ENCODE data around the gene MSMP. TPM values are rescaled to one million over a fixed set of nuclear protein-coding genes. Genes with fewer than 3 reads are reported as not detected.

The MSMP gene
- total and polyA plus RNA-seq, 10 of the 15 experiments (the other 5 are each of a cell fraction or from before 2014, with no cell fraction given) = 0.33 to 2.4 (median 0.86) TPM; not detected in 4

DNA sequence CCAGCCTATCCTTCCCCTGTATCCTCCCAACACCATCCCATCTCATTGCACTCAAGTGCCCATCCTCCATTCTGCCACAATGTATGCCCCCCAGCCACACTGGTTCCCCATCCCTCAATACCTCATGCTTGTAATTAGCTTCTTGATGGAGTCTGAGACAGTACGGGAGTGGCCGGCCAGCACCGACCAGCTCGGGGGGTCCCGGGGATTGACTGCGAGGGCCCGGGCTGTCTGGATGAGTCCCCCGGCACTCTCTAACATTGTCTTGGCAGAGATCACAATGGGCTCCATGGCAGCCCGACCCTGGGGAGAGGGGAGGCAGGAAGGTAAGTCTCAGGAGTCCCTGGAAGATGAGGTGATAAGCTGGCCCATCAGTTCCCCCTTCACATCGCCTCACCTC, 47.1 kb downstream of the MSMP start:
- Histone ChIP-seq H3K9ac (ENCODE audit: control insufficient read depth, insufficient read depth, low read length) (no peak overlapping the region), H4K20me1 (ENCODE audit: control insufficient read depth, insufficient read depth) (no peaks in the 10 kb centered on the region), H2AFZ (ENCODE audit: control insufficient read depth, low read depth, low read length) (no peak overlapping the region), H3K4me2 (ENCODE audit: control insufficient read depth, insufficient read depth) (no peak overlapping the region), H3K27me3 (replicated peaks in 1 of 2; ENCODE audit: control insufficient read depth in 2 of 2, insufficient read depth in 2 of 2, low read length in 1 of 2) (no peaks in the 10 kb centered on the region), H3K79me2 (ENCODE audit: control insufficient read depth, insufficient read depth, low read length) (no peaks in the 10 kb centered on the region), H3K4me1 (ENCODE audit: control insufficient read depth, insufficient read depth, low read length) (0 out of 2 replicates have a peak, but pooled peaks cover 3% of the 10 kb centered on the region), H3K4me3 (no peak overlapping the region), H3K36me3 (ENCODE audit: control insufficient read depth in 2 of 2, insufficient read depth in 2 of 2, low read length in 1 of 2) (peaks cover 61 to 63% of the 10 kb centered on the region in 2 experiments), H3K27ac (ENCODE audit: control insufficient read depth, insufficient read depth) (no peak overlapping the region), H3K9me3 (replicated peaks; ENCODE audit: control insufficient read depth, insufficient read depth, low read length) (no peaks in the 10 kb centered on the region)
- FAIRE-seq (no peak), ATAC-seq (no peak), DNase-seq (ENCODE audit: low read depth, low spot score) (no peak)
- SMC1A ChIA-PET (ENCODE audit: uncharacterized antibody, unreplicated experiment) = interaction anchor here (2.2 kb wide), 1 partner anchor 21 kb away, joined by 5 read pairs; no protein-coding TSS in a partner anchor
- intact Hi-C loops (cut with micrococcal nuclease; ENCODE audit: unreplicated experiment) = no loop called here
- 96% methylated on average over 10 of the region's 10 CpGs for WGBS (ENCODE audit: insufficient coverage, insufficient replicate concordance, low lambda C conversion rate, missing lambda C conversion rate)
- no TSS peak for BruUV-seq (replicated peaks)
- no peak for TF ChIP-seq SREBF1 (IDR thresholded peaks at IDR 0.05; ENCODE audit: low read length)
- TF ChIP-seq, protein P1, sequence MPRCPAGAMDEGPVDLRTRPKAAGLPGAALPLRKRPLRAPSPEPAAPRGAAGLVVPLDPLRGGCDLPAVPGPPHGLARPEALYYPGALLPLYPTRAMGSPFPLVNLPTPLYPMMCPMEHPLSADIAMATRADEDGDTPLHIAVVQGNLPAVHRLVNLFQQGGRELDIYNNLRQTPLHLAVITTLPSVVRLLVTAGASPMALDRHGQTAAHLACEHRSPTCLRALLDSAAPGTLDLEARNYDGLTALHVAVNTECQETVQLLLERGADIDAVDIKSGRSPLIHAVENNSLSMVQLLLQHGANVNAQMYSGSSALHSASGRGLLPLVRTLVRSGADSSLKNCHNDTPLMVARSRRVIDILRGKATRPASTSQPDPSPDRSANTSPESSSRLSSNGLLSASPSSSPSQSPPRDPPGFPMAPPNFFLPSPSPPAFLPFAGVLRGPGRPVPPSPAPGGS (IDR thresholded peaks at IDR 0.05; ENCODE audit: borderline replicate concordance, insufficient read depth, low read depth, low read length, poor library complexity, severe bottlenecking) = no peak
- TF ChIP-seq SUZ12 (IDR thresholded peaks at IDR 0.05; ENCODE audit: unreplicated experiment) = no peak
- no peak for TF ChIP-seq STAT1 (conservative IDR thresholded peaks at IDR 0.05)
- no peak for TF ChIP-seq ASH2L (IDR thresholded peaks at IDR 0.05; ENCODE audit: borderline replicate concordance, low read depth)
- TF ChIP-seq, protein P2, sequence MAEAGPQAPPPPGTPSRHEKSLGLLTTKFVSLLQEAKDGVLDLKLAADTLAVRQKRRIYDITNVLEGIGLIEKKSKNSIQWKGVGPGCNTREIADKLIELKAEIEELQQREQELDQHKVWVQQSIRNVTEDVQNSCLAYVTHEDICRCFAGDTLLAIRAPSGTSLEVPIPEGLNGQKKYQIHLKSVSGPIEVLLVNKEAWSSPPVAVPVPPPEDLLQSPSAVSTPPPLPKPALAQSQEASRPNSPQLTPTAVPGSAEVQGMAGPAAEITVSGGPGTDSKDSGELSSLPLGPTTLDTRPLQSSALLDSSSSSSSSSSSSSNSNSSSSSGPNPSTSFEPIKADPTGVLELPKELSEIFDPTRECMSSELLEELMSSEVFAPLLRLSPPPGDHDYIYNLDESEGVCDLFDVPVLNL (IDR thresholded peaks at IDR 0.05; ENCODE audit: low read depth, low read length) = no peak
- no peak for TF ChIP-seq POLR2A (IDR thresholded peaks at IDR 0.05; ENCODE audit: low read depth, low read length)
- in situ Hi-C loops (cut with MboI) = no loop called here
- CTCF ChIA-PET = interaction anchor here (4.1 kb wide), 1 partner anchor 10 kb away, joined by 33 read pairs; no protein-coding TSS in a partner anchor
- POLR2A ChIA-PET = interaction anchor here (1.4 kb wide), 1 partner anchor 10 kb away, joined by 4 read pairs; no protein-coding TSS in a partner anchor
- RAD21 ChIA-PET (ENCODE audit: unreplicated experiment) = no interaction called here

Measured in GM12878 (cell line).